ENCODE results near the gene PAPSS2.

PAPSS2 gene

DNA sequence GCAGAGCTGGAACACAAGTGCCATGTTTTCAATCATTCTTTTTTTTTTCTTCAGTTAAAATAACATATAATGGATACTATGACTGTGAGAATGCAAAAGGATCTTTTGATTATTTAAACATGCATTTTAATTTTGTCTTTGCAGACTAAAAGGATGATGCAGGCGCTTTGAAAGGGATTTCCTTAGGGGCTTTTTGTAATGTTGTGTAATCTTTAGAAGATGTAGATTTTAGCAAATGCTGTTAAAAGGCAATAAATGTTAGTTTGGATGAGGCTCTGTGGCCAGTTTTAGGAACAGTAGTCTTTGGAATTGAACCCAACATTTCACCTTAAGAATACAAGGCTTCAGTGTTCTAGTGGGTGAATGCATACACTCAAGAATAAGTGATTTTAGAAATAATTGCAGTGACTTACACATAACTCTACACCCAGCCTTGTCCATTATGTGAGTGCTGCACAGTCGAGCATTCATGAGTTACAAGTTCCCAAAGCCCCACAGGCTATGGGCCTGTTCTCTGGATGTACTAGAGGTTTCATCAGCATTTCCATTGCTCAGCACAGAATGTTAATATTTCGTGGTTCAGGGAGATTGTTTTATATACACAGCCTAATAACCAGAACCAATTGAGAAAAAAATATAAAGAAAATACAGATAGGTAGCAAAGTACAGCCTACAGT, 11.6 kb downstream of the PAPSS2 start:
- H3K4me1 Mint-ChIP-seq (ENCODE audit: low read depth): no peaks in the 10 kb centered on the region
- no peaks in the 10 kb centered on the region for H3K9me3 Mint-ChIP-seq
- H3K27me3 Mint-ChIP-seq (ENCODE audit: low read depth): no peaks in the 10 kb centered on the region
- no peaks in the 10 kb centered on the region for H3K36me3 Mint-ChIP-seq (ENCODE audit: low read depth)
- no peak overlapping the region for H3K27ac Mint-ChIP-seq
- H3K4me3 Mint-ChIP-seq: no peak overlapping the region

DNA sequence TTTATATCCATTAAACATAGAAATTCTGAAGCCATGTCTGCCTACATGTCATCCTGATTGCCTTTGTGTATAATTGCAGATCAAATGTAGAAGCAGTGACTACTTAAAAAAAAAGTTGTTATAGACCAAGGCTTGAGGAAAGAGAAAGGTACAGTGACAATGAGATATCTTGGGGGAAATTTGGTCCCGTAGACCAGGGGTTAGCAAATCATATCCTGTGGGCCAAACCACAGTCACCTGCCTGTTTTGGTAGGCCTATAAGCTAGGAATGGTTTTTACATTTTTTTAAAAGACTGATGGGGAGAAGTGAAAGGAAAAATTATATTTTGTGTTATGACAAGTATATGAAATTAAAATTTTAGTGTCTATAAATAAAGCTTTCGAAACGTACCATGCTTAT, 12.9 kb downstream of the PAPSS2 start:
- Mint-ChIP-seq H3K4me1 (ENCODE audit: low read depth) (no peaks in the 10 kb centered on the region), H3K27ac (no peak overlapping the region), H3K4me3 (no peak overlapping the region), H3K9me3 (no peaks in the 10 kb centered on the region), H3K27me3 (ENCODE audit: low read depth) (peaks cover 4% of the 10 kb centered on the region), H3K36me3 (ENCODE audit: low read depth) (no peaks in the 10 kb centered on the region)

DNA sequence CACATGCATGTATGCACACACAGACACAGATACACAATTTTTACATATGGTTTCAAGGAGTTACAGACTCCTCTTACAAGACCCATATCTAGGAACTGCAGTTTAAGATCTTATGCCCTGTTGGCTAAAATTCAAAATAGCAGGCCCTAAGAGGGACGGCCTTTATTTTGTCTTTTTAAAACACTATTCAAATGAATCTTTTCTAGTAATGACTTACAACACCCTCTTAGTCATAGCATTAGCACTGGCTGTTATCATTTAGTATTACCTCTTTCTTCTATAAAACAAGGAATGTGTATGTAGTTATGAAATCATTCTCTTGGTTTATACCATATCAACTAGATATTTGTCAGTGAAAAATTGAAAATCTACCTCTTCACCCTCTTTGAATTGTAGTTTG, 15.3 kb downstream of the PAPSS2 start:
- Mint-ChIP-seq H3K9me3 (no peaks in the 10 kb centered on the region), H3K27me3 (ENCODE audit: low read depth) (peaks cover 12% of the 10 kb centered on the region), H3K27ac (no peak overlapping the region), H3K4me1 (ENCODE audit: low read depth) (no peaks in the 10 kb centered on the region), H3K36me3 (ENCODE audit: low read depth) (no peaks in the 10 kb centered on the region), H3K4me3 (no peak overlapping the region)

DNA sequence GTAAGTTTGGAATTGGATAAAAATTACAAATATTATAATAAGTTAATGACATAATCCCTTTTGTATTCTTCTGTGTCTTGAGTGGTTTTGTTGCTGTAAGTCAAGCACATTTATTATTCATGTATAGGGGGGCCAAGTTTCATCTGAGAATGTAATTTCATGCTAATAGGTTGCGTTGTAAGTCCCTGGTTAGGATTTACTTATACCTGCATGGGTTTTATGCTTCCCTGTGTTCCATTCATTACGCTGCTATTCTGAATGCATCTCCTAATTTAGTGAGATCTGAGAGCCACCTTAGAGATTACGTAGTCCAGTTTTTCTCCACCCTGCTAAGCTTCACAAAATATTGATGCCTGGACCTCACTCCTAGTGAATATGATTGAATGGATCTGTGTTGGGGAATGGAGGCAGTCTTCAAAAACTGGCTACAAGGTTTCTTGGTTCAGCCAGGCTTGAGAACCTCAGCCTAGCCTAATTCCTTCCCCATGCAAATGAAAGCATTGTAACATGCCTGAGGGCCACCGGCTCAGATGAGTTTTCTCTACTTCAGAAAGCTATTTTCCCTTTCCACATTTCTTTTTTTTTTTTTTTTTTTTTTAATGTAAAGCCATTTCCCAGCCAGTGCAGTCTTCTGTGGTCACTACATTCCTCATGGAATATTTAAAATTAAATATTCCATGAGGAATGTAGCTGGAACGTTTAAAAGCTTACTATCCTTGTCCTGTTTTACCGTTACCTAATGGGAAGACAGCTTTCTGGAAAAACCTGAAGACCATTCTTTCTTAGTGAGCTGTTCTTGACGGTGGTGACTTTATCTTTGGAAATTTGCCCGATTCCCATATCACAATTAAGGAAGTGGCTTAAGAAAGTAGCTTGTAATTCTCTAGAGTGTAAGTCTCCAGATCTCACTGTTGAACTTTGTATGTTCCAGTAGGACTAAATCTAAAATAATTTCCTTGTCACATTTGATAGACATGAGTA, 16.0 kb downstream of the PAPSS2 start:
- H3K4me1 Mint-ChIP-seq (ENCODE audit: low read depth): no peaks in the 10 kb centered on the region
- H3K27ac Mint-ChIP-seq: no peak overlapping the region
- H3K36me3 Mint-ChIP-seq (ENCODE audit: low read depth): no peaks in the 10 kb centered on the region
- peaks cover 13% of the 10 kb centered on the region for H3K27me3 Mint-ChIP-seq (ENCODE audit: low read depth)
- no peak overlapping the region for H3K4me3 Mint-ChIP-seq
- H3K9me3 Mint-ChIP-seq: no peaks in the 10 kb centered on the region

DNA sequence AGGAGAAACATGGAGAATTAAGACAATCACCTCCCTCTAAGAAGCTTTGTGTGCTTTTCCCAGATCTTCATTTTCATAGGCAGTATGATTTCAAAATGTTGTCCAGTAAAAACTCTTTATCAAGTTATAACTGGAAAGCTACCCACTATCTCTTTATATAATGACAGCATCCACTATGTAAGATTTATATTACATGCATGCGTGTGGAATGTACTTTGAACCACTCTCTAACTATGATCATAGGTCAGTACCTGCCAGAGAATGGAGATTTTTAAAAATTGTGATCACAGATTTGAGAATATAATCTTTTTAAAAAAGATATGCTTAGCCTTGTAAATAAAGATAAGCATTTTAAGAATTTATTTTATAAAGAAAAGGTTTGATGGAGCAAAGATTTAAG, 17.9 kb downstream of the PAPSS2 start:
- H3K4me1 Mint-ChIP-seq (ENCODE audit: low read depth): no peaks in the 10 kb centered on the region
- H3K4me3 Mint-ChIP-seq: no peak overlapping the region
- H3K27ac Mint-ChIP-seq: no peak overlapping the region
- H3K9me3 Mint-ChIP-seq: no peaks in the 10 kb centered on the region
- peaks cover 26% of the 10 kb centered on the region for H3K27me3 Mint-ChIP-seq (ENCODE audit: low read depth)
- H3K36me3 Mint-ChIP-seq (ENCODE audit: low read depth): no peaks in the 10 kb centered on the region

DNA sequence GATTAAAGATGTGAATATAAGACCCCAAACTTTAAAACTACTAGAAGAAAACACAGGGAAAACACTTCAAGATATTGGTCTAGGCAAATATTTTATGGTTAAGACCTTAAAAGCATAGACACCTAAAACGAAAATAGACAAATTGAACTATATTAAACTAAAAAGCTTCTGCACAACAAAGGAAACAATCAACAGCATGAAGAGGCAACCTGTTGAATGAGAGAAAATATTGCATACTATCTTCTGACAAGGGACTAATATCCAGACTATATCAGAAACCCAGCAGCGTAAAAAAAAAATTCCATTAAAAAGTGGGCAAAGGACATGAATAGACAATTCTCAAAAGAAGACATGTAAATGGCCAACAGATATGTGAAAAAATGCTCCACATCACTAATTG, 18.6 kb downstream of the PAPSS2 start:
- Mint-ChIP-seq H3K27me3 (ENCODE audit: low read depth) (peaks cover 26% of the 10 kb centered on the region), H3K27ac (no peak overlapping the region), H3K36me3 (ENCODE audit: low read depth) (no peaks in the 10 kb centered on the region), H3K4me1 (ENCODE audit: low read depth) (no peaks in the 10 kb centered on the region), H3K4me3 (no peak overlapping the region), H3K9me3 (no peaks in the 10 kb centered on the region)

DNA sequence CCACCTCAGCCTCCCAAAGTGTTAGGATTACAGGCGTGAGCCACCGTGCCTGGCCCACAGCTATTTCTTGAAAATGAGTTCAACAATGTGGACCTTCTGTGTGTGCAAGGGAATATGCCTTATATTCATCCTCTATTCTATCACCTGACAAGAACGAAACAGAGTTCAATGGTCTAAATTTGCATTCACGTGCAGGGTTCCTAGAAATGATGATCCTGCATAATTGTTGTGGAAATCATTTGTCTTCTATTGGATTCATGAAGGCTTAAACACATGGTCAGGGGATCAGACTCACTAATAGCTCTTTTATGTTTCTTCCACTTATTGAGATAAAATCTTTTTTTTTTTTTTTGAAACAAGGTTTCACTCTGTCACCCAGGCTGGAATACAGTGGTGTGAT, 23.7 kb downstream of the PAPSS2 start:
- H3K27me3 Mint-ChIP-seq (ENCODE audit: low read depth): peaks cover 21% of the 10 kb centered on the region
- no peaks in the 10 kb centered on the region for H3K36me3 Mint-ChIP-seq (ENCODE audit: low read depth)
- H3K9me3 Mint-ChIP-seq: no peaks in the 10 kb centered on the region
- no peak overlapping the region for H3K27ac Mint-ChIP-seq
- H3K4me1 Mint-ChIP-seq (ENCODE audit: low read depth): no peaks in the 10 kb centered on the region
- H3K4me3 Mint-ChIP-seq: no peak overlapping the region

DNA sequence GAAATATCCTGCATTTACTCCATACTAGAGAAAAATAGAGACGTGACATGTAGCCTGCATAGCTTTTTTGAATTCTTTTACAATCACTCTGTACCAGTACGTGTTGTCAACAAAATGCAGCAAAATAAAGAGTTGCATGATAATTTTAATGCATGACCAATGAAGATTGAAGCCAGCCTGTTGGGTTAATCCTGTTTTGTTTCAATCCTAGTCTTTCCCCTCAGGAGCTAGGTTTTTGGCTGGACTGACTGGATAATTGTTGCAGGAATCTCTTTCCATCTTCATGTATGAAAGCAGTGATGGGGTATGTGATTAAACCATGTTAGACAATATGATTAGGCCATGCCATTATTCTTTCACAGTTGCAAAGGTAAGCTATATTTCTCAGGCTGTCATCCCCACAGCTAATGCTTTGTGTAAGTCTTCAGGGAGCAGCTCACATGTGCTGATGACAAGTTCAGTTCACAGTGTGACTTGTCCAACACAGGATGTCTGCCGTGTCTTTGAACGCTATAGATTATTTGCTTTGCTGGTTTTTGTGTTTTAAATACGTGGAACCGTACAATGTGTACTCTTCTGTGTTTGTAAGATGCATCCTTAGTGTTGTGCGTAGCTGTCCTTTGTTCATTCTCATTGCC, 24.4 kb downstream of the PAPSS2 start:
- Mint-ChIP-seq H3K4me1 (ENCODE audit: low read depth) (no peaks in the 10 kb centered on the region), H3K9me3 (no peaks in the 10 kb centered on the region), H3K36me3 (ENCODE audit: low read depth) (no peaks in the 10 kb centered on the region), H3K4me3 (no peak overlapping the region), H3K27me3 (ENCODE audit: low read depth) (peaks cover 18% of the 10 kb centered on the region), H3K27ac (no peak overlapping the region)

DNA sequence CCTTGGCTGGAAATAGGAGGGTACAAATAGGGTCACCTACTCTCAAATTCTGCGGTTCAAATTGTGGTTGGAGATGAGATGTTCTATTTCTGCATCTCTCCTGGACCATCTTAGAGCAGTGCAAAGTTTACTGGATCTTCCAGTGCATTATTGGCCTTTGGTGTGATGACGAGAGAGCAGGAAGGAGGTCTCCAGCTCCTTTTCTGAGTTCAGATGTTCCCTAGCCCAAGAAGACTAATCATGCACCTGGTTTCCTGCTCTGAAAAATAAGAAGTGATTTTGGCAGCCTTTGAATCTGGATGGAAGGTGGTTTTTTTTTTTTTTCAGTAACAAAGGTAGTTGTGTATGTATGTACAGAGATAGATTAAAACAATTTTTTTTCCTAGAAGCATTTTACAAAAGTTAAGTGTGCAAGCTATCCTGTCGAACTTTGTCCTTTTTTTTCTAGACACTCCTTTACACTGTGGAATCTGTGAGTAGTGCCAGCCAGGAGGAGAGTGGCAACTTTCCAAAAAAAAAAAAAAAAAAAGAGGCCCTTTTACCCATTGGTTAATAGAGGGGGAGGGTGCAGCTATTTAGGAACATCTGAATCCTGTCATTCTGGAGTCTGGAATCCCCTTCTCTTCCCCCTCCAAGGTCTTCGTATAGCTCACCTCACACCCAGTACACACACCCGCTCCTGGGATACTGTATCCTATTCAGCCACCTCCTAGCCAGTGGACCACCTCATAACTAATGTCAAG, 26.3 kb downstream of the PAPSS2 start:
- Mint-ChIP-seq H3K4me1 (ENCODE audit: low read depth) (no peaks in the 10 kb centered on the region), H3K27me3 (ENCODE audit: low read depth) (peaks cover 13% of the 10 kb centered on the region), H3K27ac (no peak overlapping the region), H3K9me3 (no peaks in the 10 kb centered on the region), H3K36me3 (ENCODE audit: low read depth) (no peaks in the 10 kb centered on the region), H3K4me3 (no peak overlapping the region)

DNA sequence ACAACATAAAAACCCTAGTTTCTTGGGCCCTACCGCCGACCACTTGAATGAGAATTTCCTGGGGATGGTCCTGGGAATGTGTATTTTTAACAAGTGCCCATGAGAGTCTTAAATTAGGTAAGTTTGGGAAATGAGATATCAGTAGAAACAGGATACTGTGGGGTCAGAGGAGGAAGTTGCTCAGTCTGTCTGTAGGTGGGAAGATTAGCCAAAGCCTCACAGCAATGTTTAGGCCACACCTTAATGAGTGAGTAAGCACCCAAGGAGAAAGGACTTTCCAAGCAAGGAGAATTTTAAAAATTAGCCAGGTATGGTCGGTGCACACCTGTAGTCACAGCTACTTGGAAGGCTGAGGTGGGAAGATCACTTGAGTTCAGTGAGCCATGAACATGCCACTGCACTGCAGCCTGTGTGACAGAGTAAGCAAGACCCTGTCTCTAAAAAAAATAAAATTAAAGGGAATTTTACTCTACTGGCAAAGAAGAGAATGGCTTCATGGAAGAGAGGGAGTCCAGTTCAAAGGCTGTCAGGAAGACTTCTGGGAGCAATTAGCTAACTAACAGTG, 31.9 kb downstream of the PAPSS2 start:
- H3K27me3 Mint-ChIP-seq (ENCODE audit: low read depth): peaks cover 8% of the 10 kb centered on the region
- no peaks in the 10 kb centered on the region for H3K9me3 Mint-ChIP-seq
- H3K36me3 Mint-ChIP-seq (ENCODE audit: low read depth): no peaks in the 10 kb centered on the region
- H3K4me1 Mint-ChIP-seq (ENCODE audit: low read depth): no peaks in the 10 kb centered on the region
- no peak overlapping the region for H3K4me3 Mint-ChIP-seq
- no peak overlapping the region for H3K27ac Mint-ChIP-seq

DNA sequence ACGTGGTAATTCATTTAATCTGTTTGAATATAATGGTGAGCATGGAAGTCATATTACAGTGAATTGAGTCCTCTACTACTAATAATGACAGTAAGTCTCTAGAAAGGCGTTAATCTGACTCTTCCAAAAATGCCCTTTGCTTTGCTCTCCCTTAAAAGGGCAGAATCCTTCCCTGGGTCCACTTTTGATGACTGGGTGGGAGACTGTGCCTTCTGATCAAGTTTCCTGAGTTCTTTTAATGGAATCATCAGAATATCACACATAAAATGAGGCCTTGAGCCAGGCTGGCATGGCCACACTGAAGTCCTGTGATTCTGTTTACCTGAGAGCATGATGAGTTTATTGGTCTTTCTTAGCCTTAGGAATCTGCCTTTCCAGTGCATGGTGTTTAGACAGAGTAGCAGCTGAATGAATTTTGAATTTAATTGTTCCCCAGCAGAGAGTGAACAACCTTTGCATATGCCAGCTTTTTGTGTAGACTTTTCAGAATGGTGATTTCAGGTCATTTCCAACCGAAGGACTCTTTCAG, 33.3 kb downstream of the PAPSS2 start:
- no peaks in the 10 kb centered on the region for H3K36me3 Mint-ChIP-seq (ENCODE audit: low read depth)
- no peaks in the 10 kb centered on the region for H3K9me3 Mint-ChIP-seq
- H3K4me3 Mint-ChIP-seq: no peak overlapping the region
- H3K4me1 Mint-ChIP-seq (ENCODE audit: low read depth): no peaks in the 10 kb centered on the region
- H3K27ac Mint-ChIP-seq: no peak overlapping the region
- peaks cover 18% of the 10 kb centered on the region for H3K27me3 Mint-ChIP-seq (ENCODE audit: low read depth)

DNA sequence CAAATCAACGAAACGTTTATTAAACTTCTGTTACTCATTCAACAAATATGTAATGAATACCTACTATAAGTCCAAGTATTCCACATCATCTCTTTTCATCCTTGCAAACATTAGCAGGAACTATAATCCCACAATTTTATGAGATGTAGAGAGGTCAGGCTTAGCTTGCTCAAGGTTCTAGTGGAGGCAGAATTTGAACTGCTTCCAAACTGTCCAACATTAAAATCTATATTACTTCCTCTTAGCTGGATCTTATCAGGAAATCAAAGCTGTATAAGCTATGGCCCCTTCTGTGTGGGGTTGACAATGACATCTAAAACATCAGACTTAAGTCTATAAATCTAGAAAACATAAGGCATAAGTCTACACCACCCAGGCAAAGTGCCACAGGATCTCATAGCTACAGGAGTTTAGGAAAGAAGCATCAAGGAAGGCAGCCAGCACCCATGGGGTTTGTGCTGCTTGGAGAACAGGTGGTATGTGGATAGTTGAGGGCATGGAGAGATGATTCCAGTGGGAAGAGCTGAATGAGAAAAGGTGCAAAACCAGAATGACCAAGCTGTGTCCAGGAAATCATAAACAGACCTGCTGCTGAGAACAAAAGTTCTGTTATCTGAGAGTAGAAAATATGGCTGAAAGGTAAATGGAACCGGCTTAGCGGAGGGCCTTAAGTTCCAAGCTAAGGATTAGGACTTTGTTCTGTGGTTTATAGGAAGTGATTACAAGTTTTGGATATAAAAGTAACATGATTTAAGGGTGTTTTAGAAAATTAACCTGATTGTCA, 34.5 kb downstream of the PAPSS2 start:
- Mint-ChIP-seq H3K27ac (no peak overlapping the region), H3K4me1 (ENCODE audit: low read depth) (no peaks in the 10 kb centered on the region), H3K27me3 (ENCODE audit: low read depth) (peaks cover 19% of the 10 kb centered on the region), H3K9me3 (no peaks in the 10 kb centered on the region), H3K36me3 (ENCODE audit: low read depth) (no peaks in the 10 kb centered on the region), H3K4me3 (no peak overlapping the region)

DNA sequence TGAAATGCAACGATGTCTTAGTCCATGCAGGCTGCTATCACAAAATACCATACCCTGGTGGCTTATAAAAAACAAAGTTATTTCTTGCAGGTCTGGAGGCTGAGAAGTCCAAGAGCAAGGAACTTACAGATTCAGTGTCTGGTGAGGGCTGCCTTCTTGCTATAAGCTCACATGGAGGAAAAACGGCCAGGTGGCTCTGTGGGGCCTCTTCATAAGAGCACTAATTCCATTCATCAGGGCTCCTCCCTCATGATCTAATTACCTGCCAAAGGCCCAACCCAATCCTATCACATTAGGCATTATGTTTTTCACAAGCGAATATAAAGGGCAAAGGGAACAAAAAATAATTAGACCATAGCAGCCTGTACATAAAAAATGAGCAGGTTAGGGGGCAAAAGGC, 35.4 kb downstream of the PAPSS2 start:
- Mint-ChIP-seq H3K27me3 (ENCODE audit: low read depth) (peaks cover 20% of the 10 kb centered on the region), H3K9me3 (no peaks in the 10 kb centered on the region), H3K27ac (no peak overlapping the region), H3K4me3 (no peak overlapping the region), H3K4me1 (ENCODE audit: low read depth) (no peaks in the 10 kb centered on the region), H3K36me3 (ENCODE audit: low read depth) (no peaks in the 10 kb centered on the region)
